ENCODE data around the gene CGB3. TPM values are rescaled to one million over a fixed set of nuclear protein-coding genes. Genes with fewer than 3 reads are reported as not detected.
A peak's percentile ranks its signal among the peaks of the same experiment; 100 is the strongest.

Gene CGB3
- total and polyA plus RNA-seq, 2 donors (not counting 1 experiment from before 2014, with no cell fraction given), result not detected

GRCh38 chr19:48997972-48998371 is 26.2 kb downstream of the CGB3 start:
- Histone ChIP-seq H3K4me3 (replicated peaks in 1 of 4; ENCODE audit: control extremely low read depth in 1 of 4, insufficient read depth in 1 of 4, low read depth in 3 of 4, low read length in 4 of 4) (no peak overlapping the region), H3K79me2 (ENCODE audit: control insufficient read depth, insufficient read depth, low read length) (peaks cover 42% of the 10 kb centered on the region), H3K9me3 (ENCODE audit: control insufficient read depth, insufficient read depth, low read depth, low read length) (no peaks in the 10 kb centered on the region), H4K20me1 (ENCODE audit: control insufficient read depth, extremely low read depth, insufficient read depth, low read length) (no peaks in the 10 kb centered on the region), H3K36me3 (ENCODE audit: control insufficient read depth, insufficient read depth, low read length) (no peaks in the 10 kb centered on the region), H3K27me3 (ENCODE audit: control insufficient read depth, insufficient read depth, low read length) (no peaks in the 10 kb centered on the region), H2AFZ (ENCODE audit: low read length) (no peak overlapping the region), H3K9ac (ENCODE audit: insufficient read depth, low read length) (no peak overlapping the region), H3K4me2 (ENCODE audit: extremely low read depth, insufficient read depth, low read length) (no peak overlapping the region), H3K4me1 (ENCODE audit: control insufficient read depth, extremely low read depth, insufficient read depth, low read length) (peaks cover 5% of the 10 kb centered on the region), H3K27ac (ENCODE audit: insufficient read depth, low read length) (peak overlapping the region; percentile 16)
- DNase-seq (ENCODE audit: low read depth in 2 of 2), result peak; percentile 43 to 55
- TF ChIP-seq CTCF (conservative IDR thresholded peaks at IDR 0.05 in 1 of 2, IDR thresholded peaks at IDR 0.05 in 1 of 2; ENCODE audit: low read depth in 1 of 2, low read length in 2 of 2), result peak; percentile 44 to 60
- no peak for TF ChIP-seq EZH2 (IDR thresholded peaks at IDR 0.05; ENCODE audit: low read length, missing control alignments)

- Histone ChIP-seq H3K9me3 (ENCODE audit: control insufficient read depth, insufficient read depth, low read depth, low read length) (no peaks in the 10 kb centered on the region), H3K4me3 (replicated peaks in 1 of 4; ENCODE audit: control extremely low read depth in 1 of 4, insufficient read depth in 1 of 4, low read depth in 3 of 4, low read length in 4 of 4) (peak overlapping the region; percentile 83 to 98 (median 98)), H3K79me2 (ENCODE audit: control insufficient read depth, insufficient read depth, low read length) (peaks cover 68% of the 10 kb centered on the region), H3K27me3 (ENCODE audit: control insufficient read depth, insufficient read depth, low read length) (no peaks in the 10 kb centered on the region), H3K4me1 (ENCODE audit: control insufficient read depth, extremely low read depth, insufficient read depth, low read length) (peaks cover 19% of the 10 kb centered on the region), H3K36me3 (ENCODE audit: control insufficient read depth, insufficient read depth, low read length) (peaks cover 5% of the 10 kb centered on the region), H3K4me2 (ENCODE audit: extremely low read depth, insufficient read depth, low read length) (peak overlapping the region; percentile 73), H3K9ac (ENCODE audit: insufficient read depth, low read length) (peak overlapping the region; percentile 68), H3K27ac (ENCODE audit: insufficient read depth, low read length) (peak overlapping the region; percentile 88), H2AFZ (ENCODE audit: low read length) (peak overlapping the region; percentile 78), H4K20me1 (ENCODE audit: control insufficient read depth, extremely low read depth, insufficient read depth, low read length) (no peaks in the 10 kb centered on the region)
- DNase-seq (ENCODE audit: low read depth in 2 of 2), result no peak
- no peak for TF ChIP-seq CTCF (conservative IDR thresholded peaks at IDR 0.05 in 1 of 2, IDR thresholded peaks at IDR 0.05 in 1 of 2; ENCODE audit: low read depth in 1 of 2, low read length in 2 of 2)
- no peak for TF ChIP-seq EZH2 (IDR thresholded peaks at IDR 0.05; ENCODE audit: low read length, missing control alignments)
Measured at GRCh38 chr19:48994035-48994386, 30.1 kb downstream of the CGB3 start.

- DNase-seq (ENCODE audit: low read depth in 2 of 2), result peak; percentile 99
- H3K9me3 ChIP-seq (ENCODE audit: control insufficient read depth, insufficient read depth, low read depth, low read length), result no peaks in the 10 kb centered on the region
- no peaks in the 10 kb centered on the region for H4K20me1 ChIP-seq (ENCODE audit: control insufficient read depth, extremely low read depth, insufficient read depth, low read length)
- H3K9ac ChIP-seq (ENCODE audit: insufficient read depth, low read length), result peak within 1 kb of the TSS; percentile 93
- peak within 1 kb of the TSS; percentile 80 for H3K4me2 ChIP-seq (ENCODE audit: extremely low read depth, insufficient read depth, low read length)
- H3K36me3 ChIP-seq (ENCODE audit: control insufficient read depth, insufficient read depth, low read length), result peaks cover 5% of the 10 kb centered on the region
- H3K27ac ChIP-seq (ENCODE audit: insufficient read depth, low read length), result peak within 1 kb of the TSS; percentile 98
- peak within 1 kb of the TSS; percentile 94 to 98 (median 98) for H3K4me3 ChIP-seq (replicated peaks in 1 of 4; ENCODE audit: control extremely low read depth in 1 of 4, insufficient read depth in 1 of 4, low read depth in 3 of 4, low read length in 4 of 4)
- TF ChIP-seq CTCF (conservative IDR thresholded peaks at IDR 0.05 in 1 of 2, IDR thresholded peaks at IDR 0.05 in 1 of 2; ENCODE audit: low read depth in 1 of 2, low read length in 2 of 2), result peak; percentile 62 to 90
- no peak for TF ChIP-seq EZH2 (IDR thresholded peaks at IDR 0.05; ENCODE audit: low read length, missing control alignments)
- peaks cover 19% of the 10 kb centered on the region for H3K4me1 ChIP-seq (ENCODE audit: control insufficient read depth, extremely low read depth, insufficient read depth, low read length)
- H2AFZ ChIP-seq (ENCODE audit: low read length), result peak within 1 kb of the TSS; percentile 78
- H3K27me3 ChIP-seq (ENCODE audit: control insufficient read depth, insufficient read depth, low read length), result no peaks in the 10 kb centered on the region
- peaks cover 66% of the 10 kb centered on the region for H3K79me2 ChIP-seq (ENCODE audit: control insufficient read depth, insufficient read depth, low read length)
Measured at GRCh38 chr19:48993175-48994034, 30.7 kb downstream of the CGB3 start, which contains the start of the genes GYS1 and RUVBL2. TSS of gene GYS1 (minus strand) at chr19:48993309. CDS start at chr19:48993112, 197 bp downstream. TSS of gene RUVBL2 (plus strand) at chr19:48993887. CDS start at chr19:48993912, 25 bp downstream.
